Esophagus muscularis mucosa (tissue), 4 donors: ENCODE data around the gene XAB2. TPM values are rescaled to one million over a fixed set of nuclear protein-coding genes. Genes with fewer than 3 reads are reported as not detected.

Experiments
- DNase-seq: peaks from one replicate; pipeline ENCODE4 v3.0.0-alpha.2; 2017; ENCODE audit errors: extremely low spot score
- H3K27ac ChIP-seq, 4 donors: fragments of 200-600 bp; sonication (generic); replicated peaks in 1 of 4; 1 replicate in 3 of 4; 2 replicates in 1 of 4; pipeline ENCODE4 v1.5.1; 2016 to 2019; ENCODE audit warnings: mild to moderate bottlenecking in 1 of 4
- H3K27me3 ChIP-seq, 4 donors: fragments of 200-600 bp; sonication (generic); one replicate each; pipeline versions ENCODE4 v1.5.1 to v1.6.0; 2016 to 2019
- H3K36me3 ChIP-seq, 4 donors: fragments of 200-600 bp; sonication (generic); one replicate each; pipeline ENCODE4 v1.5.1; 2016 to 2019
- H3K4me1 ChIP-seq, 4 donors: fragments of 200-600 bp; sonication (generic); one replicate each; pipeline ENCODE4 v1.5.1; 2016 to 2019
- H3K4me3 ChIP-seq, 4 donors: fragments of 200-600 bp; sonication (generic); 1 replicate in 2 of 4; 2 replicates in 2 of 4; pipeline ENCODE4 v1.5.1; 2016 to 2019; ENCODE audit warnings: mild to moderate bottlenecking in 4 of 4, moderate library complexity in 1 of 4
- H3K9me3 ChIP-seq, 4 donors: fragments of 200-600 bp; sonication (generic); 1 replicate in 3 of 4; 2 replicates in 1 of 4; pipeline ENCODE4 v1.5.1; 2016 to 2019
- CTCF ChIP-seq, 3 experiments: fragments of 200-600 bp in 2 of 3; fragments of 450-650 bp in 1 of 3; sonication (generic) in 2 of 3; IDR thresholded peaks; one replicate each; pipeline ENCODE4 v1.5.1; 2017 to 2019; ENCODE audit warnings: antibody characterized with exemption in 3 of 3, mild to moderate bottlenecking in 2 of 3, moderate library complexity in 1 of 3
- EP300 ChIP-seq: sonication (generic); formaldehyde crosslinking; IDR thresholded peaks from one replicate; pipeline ENCODE4 v1.6.1; 2017; ENCODE audit warnings: antibody characterized with exemption
- POLR2A ChIP-seq: fragments of 450-650 bp; IDR thresholded peaks from one replicate; pipeline ENCODE4 v1.6.1; 2017; ENCODE audit warnings: antibody characterized with exemption, moderate library complexity, mild to moderate bottlenecking, low read depth
- POLR2AphosphoS5 ChIP-seq, 2 donors: sonication (generic); formaldehyde crosslinking; IDR thresholded peaks; one replicate each; pipeline ENCODE4 v1.6.1; 2017; ENCODE audit warnings: antibody characterized with exemption in 2 of 2
- WGBS: methylation state at CpG from one replicate; pipeline ENCODE4 v1.1.5; 2018; 5-methylcytosine and 5-hydroxymethylcytosine counted together
- intact Hi-C: fragments of 100-400 bp; cut with DNase I; formaldehyde crosslinking; loops from one replicate; pipeline ENCODE4 v1.15.1; 2023
- small RNA-seq, 3 donors: library from RNA; depleted of rRNA; stranded (forward); fragments of <200 nt; gene quantifications; one replicate each; pipeline ENCODE3, GENCODE V24; 2016
- total RNA-seq, 4 donors: library from RNA; depleted of rRNA; stranded (reverse); fragments of >200 nt; gene quantifications; one replicate each; pipeline versions ENCODE4 v1.1.0 to v1.2.1, GENCODE V29; 2016

Gene XAB2
- total RNA-seq, 4 donors from 2014 or later, result 32.0 to 56.2 (median 44.5) TPM

- Histone ChIP-seq H3K4me3 (no peak overlapping the region), H3K27ac (no peak overlapping the region), H3K27me3 (no peaks in the 10 kb centered on the region), H3K4me1 (no peaks in the 10 kb centered on the region), H3K36me3 (peaks cover 0 to 4% (median 0%) of the 10 kb centered on the region in 4 donors), H3K9me3 (no peaks in the 10 kb centered on the region)
- TF ChIP-seq CTCF (IDR thresholded peaks at IDR 0.05) (no peak), EP300 (no peak), POLR2AphosphoS5 (IDR thresholded peaks at IDR 0.05) (no peak), POLR2A (no peak)
- DNase-seq, result no peak
- 78% methylated on average over 9 of the region's 9 CpGs for whole genome bisulfite sequencing
- intact Hi-C loops, result no loop called here
These were observed 53.8 kb downstream of the XAB2 start for GRCh38 chr19:7575434-7576040.

GRCh38 chr19:7570761-7571160, 58.6 kb downstream of the XAB2 start:
- Histone ChIP-seq H3K9me3 (no peaks in the 10 kb centered on the region), H3K27ac (no peak overlapping the region), H3K27me3 (no peaks in the 10 kb centered on the region), H3K4me1 (peaks cover 0 to 3% (median 0%) of the 10 kb centered on the region in 4 donors), H3K36me3 (peaks cover 0 to 4% (median 0%) of the 10 kb centered on the region in 4 donors), H3K4me3 (no peak overlapping the region)
- WGBS, result 88% methylated on average over 5 of the region's 5 CpGs
- intact Hi-C loops, result no loop called here
- no peak for DNase-seq
- TF ChIP-seq EP300 (no peak), POLR2A (no peak), CTCF (IDR thresholded peaks at IDR 0.05) (no peak), POLR2AphosphoS5 (IDR thresholded peaks at IDR 0.05) (no peak)

Small RNA genes lying within 50 kb of the gene (small RNA-seq; reads per million reads assigned to genes)
- gene MIR6792, result 0 reads per million in 3 donors

Other genes with a start within 250 kb of the XAB2 start
- gene PEX11G, start 140.5 kb downstream of the XAB2 start, total RNA-seq, result 1 to 10 TPM; 1.7 to 5.3 (median 3.7) TPM
- gene ZNF358, start 113.4 kb downstream of the XAB2 start, total RNA-seq, result 100 to 1,000 TPM in 3 of 4 donors, 10 to 100 TPM in 1; 95.4 to 168 (median 137) TPM
- gene MCOLN1, start 106.9 kb downstream of the XAB2 start, total RNA-seq, result 10 to 100 TPM; 11.3 to 20.7 (median 14.4) TPM
- gene PNPLA6, start 93.8 kb downstream of the XAB2 start, total RNA-seq, result 100 to 1,000 TPM in 2 of 4 donors, 10 to 100 TPM in 2; 58.1 to 156 (median 85.7) TPM
- under 1 TPM; 0.11 to 0.42 (median 0.18) TPM for gene CAMSAP3, start 33.7 kb downstream of the XAB2 start, total RNA-seq
- gene PET100, start 248 bp upstream of the XAB2 start, total RNA-seq, result 10 to 100 TPM; 19.5 to 80.9 (median 26.2) TPM
- gene PCP2, start 4.2 kb upstream of the XAB2 start, total RNA-seq, result not detected
- gene STXBP2, start 7.6 kb upstream of the XAB2 start, total RNA-seq, result 10 to 100 TPM in 3 of 4 donors, 1 to 10 TPM in 1; 7.2 to 14.4 (median 11.7) TPM
- 1 to 10 TPM in 1 of 4 donors, not detected in 3; 1.3 TPM for gene RETN, start 39.5 kb upstream of the XAB2 start, total RNA-seq
- gene MCEMP1, start 47.5 kb upstream of the XAB2 start, total RNA-seq, result 1 to 10 TPM in 1 of 4 donors, under 1 TPM in 2, not detected in 1; 0.34 to 2.0 (median 0.42) TPM
- gene TRAPPC5, start 51.3 kb upstream of the XAB2 start, total RNA-seq, result 10 to 100 TPM; 12.5 to 84.7 (median 64.8) TPM
- under 1 TPM in 1 of 4 donors, not detected in 3; 0.29 TPM for gene FCER2, start 72.6 kb upstream of the XAB2 start, total RNA-seq
- gene CLEC4G, start 102.6 kb upstream of the XAB2 start, total RNA-seq, result 1 to 10 TPM in 3 of 4 donors, under 1 TPM in 1; 0.75 to 2.5 (median 1.8) TPM
- gene CD209, start 118.0 kb upstream of the XAB2 start, total RNA-seq, result 10 to 100 TPM in 1 of 4 donors, 1 to 10 TPM in 3; 4.0 to 13.1 (median 8.4) TPM
- gene CLEC4M, start 133.7 kb upstream of the XAB2 start, total RNA-seq, result not detected
- gene EVI5L, start 200.7 kb upstream of the XAB2 start, total RNA-seq, result 10 to 100 TPM; 19.9 to 42.0 (median 29.2) TPM
- under 1 TPM in 1 of 4 donors, not detected in 3; 0.52 TPM for gene PRR36, start 244.8 kb upstream of the XAB2 start, total RNA-seq